Measurements from ENCODE around the gene OR13C4.
"Not testable (repeated sequence)": the region's sequence is repeated elsewhere in the genome, so short reads cannot be mapped to it uniquely, and the experiment has no call there.

Gene OR13C4

GRCh38 chr9:104527109-104527508, at the start of gene OR13C4:
TSS of gene OR13C4 (minus strand) at chr9:104527209. CDS start at chr9:104527209, 0 bp downstream.
- DNase-seq, result no peak

GRCh38 chr9:104575456-104575855, 48.4 kb upstream of the OR13C4 start:
- DNase-seq, result no peak

- DNase-seq, result no peak
Measured at GRCh38 chr9:104572612-104573011, 45.6 kb upstream of the OR13C4 start.

- no peak for DNase-seq
Measured at GRCh38 chr9:104568868-104569267, 41.9 kb upstream of the OR13C4 start, which contains the start of gene OR13C8. TSS of gene OR13C8 (plus strand) at chr9:104569168. CDS start at chr9:104569168, 0 bp downstream.

- no peak for DNase-seq
Measured at GRCh38 chr9:104564358-104564757, 37.3 kb upstream of the OR13C4 start.

- no peak for DNase-seq
Measured at GRCh38 chr9:104556830-104557634, 30.0 kb upstream of the OR13C4 start.

GRCh38 chr9:104555521-104555920, 28.5 kb upstream of the OR13C4 start:
- DNase-seq, result no peak

GRCh38 chr9:104553261-104553660, 26.3 kb upstream of the OR13C4 start:
- no peak for DNase-seq

- no peak for DNase-seq
Measured at GRCh38 chr9:104544644-104545043, 17.6 kb upstream of the OR13C4 start.

- DNase-seq, result no peak
Measured at GRCh38 chr9:104539275-104539674, 12.3 kb upstream of the OR13C4 start.

- DNase-seq, result no peak
Measured at GRCh38 chr9:104536756-104537155, 9.7 kb upstream of the OR13C4 start, which contains the start of gene OR13C3. TSS of gene OR13C3 (minus strand) at chr9:104536856. CDS start at chr9:104536723, 133 bp downstream.

- DNase-seq, result not testable (repeated sequence)
Measured at GRCh38 chr9:104520241-104520640, 6.8 kb downstream of the OR13C4 start.

GRCh38 chr9:104514901-104515300, 12.1 kb downstream of the OR13C4 start:
- no peak for DNase-seq

- no peak for DNase-seq
Measured at GRCh38 chr9:104506565-104506964, 20.4 kb downstream of the OR13C4 start.

- no peak for DNase-seq
Measured at GRCh38 chr9:104503963-104504362, 23.0 kb downstream of the OR13C4 start, which contains the start of gene OR13F1. TSS of gene OR13F1 (plus strand) at chr9:104504263. CDS start at chr9:104504263, 0 bp downstream.

- no peak for DNase-seq
Measured at GRCh38 chr9:104503440-104503839, 23.6 kb downstream of the OR13C4 start.

- DNase-seq, result no peak
Measured at GRCh38 chr9:104494808-104495207, 32.2 kb downstream of the OR13C4 start.

GRCh38 chr9:104485014-104485413, 42.0 kb downstream of the OR13C4 start:
- no peak for DNase-seq

GRCh38 chr9:104482921-104483570, 44.0 kb downstream of the OR13C4 start:
- no peak for DNase-seq
